Vagina (tissue), 2 donors: ENCODE results near the gene TBC1D7. TPM values are rescaled to one million over a fixed set of nuclear protein-coding genes. Genes with fewer than 3 reads are reported as not detected.

Source experiments
- DNase-seq, 2 donors: peaks; one replicate each; pipeline ENCODE4 v3.0.0-alpha.2; 2017; ENCODE audit errors: extremely low spot score in 2 of 2
- H3K27ac ChIP-seq: fragments of 200-600 bp; sonication (generic); one replicate; pipeline ENCODE4 v1.5.1; 2019
- H3K27me3 ChIP-seq: fragments of 200-600 bp; sonication (generic); one replicate; pipeline ENCODE4 v1.5.1; 2019
- H3K36me3 ChIP-seq, 2 donors: fragments of 200-600 bp; sonication (generic); one replicate each; pipeline ENCODE4 v1.5.1; 2017 to 2019
- H3K4me1 ChIP-seq: fragments of 200-600 bp; sonication (generic); one replicate; pipeline ENCODE4 v1.5.1; 2019
- H3K4me3 ChIP-seq, 2 donors: fragments of 200-600 bp; sonication (generic); 1 replicate in 1 of 2; 2 replicates in 1 of 2; pipeline ENCODE4 v1.5.1; 2016 to 2019
- H3K9me3 ChIP-seq: fragments of 200-600 bp; sonication (generic); one replicate; pipeline ENCODE4 v1.5.1; 2019
- POLR2A ChIP-seq, 2 donors: fragments of 450-650 bp; IDR thresholded peaks; one replicate each; pipeline ENCODE4 v1.6.1; 2017; ENCODE audit warnings: antibody characterized with exemption in 2 of 2, mild to moderate bottlenecking in 2 of 2, moderate library complexity in 2 of 2
- POLR2AphosphoS5 ChIP-seq, 2 donors: sonication (generic); formaldehyde crosslinking; IDR thresholded peaks; one replicate each; pipeline ENCODE4 v1.9.0; 2017; ENCODE audit warnings: antibody characterized with exemption in 2 of 2, mild to moderate bottlenecking in 2 of 2, low read depth in 1 of 2; ENCODE audit not compliant: insufficient read depth in 1 of 2
- intact Hi-C: fragments of 100-400 bp; cut with DNase I; formaldehyde crosslinking; loops from one replicate; pipeline ENCODE4 v1.15.1; 2023
- total RNA-seq: library from RNA; depleted of rRNA; stranded (reverse); fragments of >200 nt; gene quantifications from one replicate; pipeline ENCODE4 v1.2.3, GENCODE V29; 2016
- TF ChIP-seq, protein P1 (sequence below), 3 experiments: fragments of 450-650 bp in 2 of 3; fragments of 200-600 bp in 1 of 3; sonication (generic) in 1 of 3; IDR thresholded peaks; one replicate each; pipeline ENCODE4 v1.5.1; 2017 to 2019; ENCODE audit warnings: antibody characterized with exemption in 3 of 3, mild to moderate bottlenecking in 2 of 3, moderate library complexity in 2 of 3

Gene TBC1D7
- total RNA-seq, 1 donor from 2014 or later: 13.0 TPM

DNA sequence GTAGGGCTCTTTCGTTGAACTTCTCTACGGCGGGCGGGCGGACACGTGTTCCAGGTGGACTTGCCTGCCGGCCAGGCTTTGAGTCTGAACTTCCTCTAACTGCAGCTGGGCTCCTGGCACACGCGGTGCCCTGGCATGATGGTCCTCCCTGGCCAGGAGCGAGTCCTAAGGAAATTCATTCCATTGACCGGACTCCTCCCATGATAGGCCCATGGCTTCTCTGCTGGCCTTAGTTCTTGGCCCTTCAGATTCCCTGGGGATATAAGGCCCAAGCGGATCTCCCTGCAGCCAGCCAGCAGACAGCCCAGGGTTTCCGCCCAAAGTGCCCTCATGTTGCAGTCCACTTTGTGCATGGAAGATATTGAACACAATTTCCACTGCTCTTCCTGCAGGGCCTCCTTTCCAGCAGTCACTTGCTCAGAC lies 39.4 kb downstream of the TBC1D7 start:
- H3K9me3 ChIP-seq: peaks cover 12% of the 10 kb centered on the region
- H3K4me3 ChIP-seq: no peak overlapping the region
- H3K36me3 ChIP-seq: peaks cover 0 to 11% of the 10 kb centered on the region in 2 donors
- no peak for TF ChIP-seq POLR2AphosphoS5 (IDR thresholded peaks at IDR 0.05; ENCODE audit: insufficient read depth in 1 of 2, low read depth in 1 of 2)
- TF ChIP-seq, protein P1, sequence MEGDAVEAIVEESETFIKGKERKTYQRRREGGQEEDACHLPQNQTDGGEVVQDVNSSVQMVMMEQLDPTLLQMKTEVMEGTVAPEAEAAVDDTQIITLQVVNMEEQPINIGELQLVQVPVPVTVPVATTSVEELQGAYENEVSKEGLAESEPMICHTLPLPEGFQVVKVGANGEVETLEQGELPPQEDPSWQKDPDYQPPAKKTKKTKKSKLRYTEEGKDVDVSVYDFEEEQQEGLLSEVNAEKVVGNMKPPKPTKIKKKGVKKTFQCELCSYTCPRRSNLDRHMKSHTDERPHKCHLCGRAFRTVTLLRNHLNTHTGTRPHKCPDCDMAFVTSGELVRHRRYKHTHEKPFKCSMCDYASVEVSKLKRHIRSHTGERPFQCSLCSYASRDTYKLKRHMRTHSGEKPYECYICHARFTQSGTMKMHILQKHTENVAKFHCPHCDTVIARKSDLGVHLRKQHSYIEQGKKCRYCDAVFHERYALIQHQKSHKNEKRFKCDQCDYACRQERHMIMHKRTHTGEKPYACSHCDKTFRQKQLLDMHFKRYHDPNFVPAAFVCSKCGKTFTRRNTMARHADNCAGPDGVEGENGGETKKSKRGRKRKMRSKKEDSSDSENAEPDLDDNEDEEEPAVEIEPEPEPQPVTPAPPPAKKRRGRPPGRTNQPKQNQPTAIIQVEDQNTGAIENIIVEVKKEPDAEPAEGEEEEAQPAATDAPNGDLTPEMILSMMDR (IDR thresholded peaks at IDR 0.05): no peak
- H3K4me1 ChIP-seq: no peaks in the 10 kb centered on the region
- DNase-seq: no peak
- H3K27me3 ChIP-seq: no peaks in the 10 kb centered on the region
- intact Hi-C loops: no loop called here
- no peak overlapping the region for H3K27ac ChIP-seq

DNA sequence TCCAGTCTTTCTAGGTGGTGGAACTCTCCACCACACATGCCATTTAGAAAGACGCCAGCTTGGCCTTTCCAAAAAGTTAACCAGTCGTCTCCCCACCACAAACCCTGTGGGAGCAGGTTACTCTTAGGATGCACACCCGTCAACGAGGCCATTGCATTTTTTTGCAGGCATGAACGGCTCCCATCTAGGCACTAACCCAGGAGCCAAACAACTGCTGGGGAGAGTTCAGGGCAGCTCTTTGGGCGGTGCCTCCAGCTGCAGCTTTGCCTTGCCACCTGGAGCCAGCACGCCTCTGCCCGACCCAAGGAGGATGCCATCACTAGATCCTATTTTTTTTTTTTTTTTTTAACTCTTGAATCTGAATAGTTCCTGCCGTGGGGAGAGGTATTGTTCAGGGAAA lies 39.9 kb downstream of the TBC1D7 start:
- Histone ChIP-seq H3K27me3 (no peaks in the 10 kb centered on the region), H3K9me3 (peaks cover 12% of the 10 kb centered on the region), H3K4me3 (no peak overlapping the region), H3K27ac (no peak overlapping the region), H3K4me1 (no peaks in the 10 kb centered on the region), H3K36me3 (peaks cover 0 to 8% of the 10 kb centered on the region in 2 donors)
- TF ChIP-seq, protein P1 (IDR thresholded peaks at IDR 0.05): no peak
- TF ChIP-seq POLR2A (IDR thresholded peaks at IDR 0.05): no peak
- no peak for TF ChIP-seq POLR2AphosphoS5 (IDR thresholded peaks at IDR 0.05; ENCODE audit: insufficient read depth in 1 of 2, low read depth in 1 of 2)
- intact Hi-C loops: no loop called here
- no peak for DNase-seq

DNA sequence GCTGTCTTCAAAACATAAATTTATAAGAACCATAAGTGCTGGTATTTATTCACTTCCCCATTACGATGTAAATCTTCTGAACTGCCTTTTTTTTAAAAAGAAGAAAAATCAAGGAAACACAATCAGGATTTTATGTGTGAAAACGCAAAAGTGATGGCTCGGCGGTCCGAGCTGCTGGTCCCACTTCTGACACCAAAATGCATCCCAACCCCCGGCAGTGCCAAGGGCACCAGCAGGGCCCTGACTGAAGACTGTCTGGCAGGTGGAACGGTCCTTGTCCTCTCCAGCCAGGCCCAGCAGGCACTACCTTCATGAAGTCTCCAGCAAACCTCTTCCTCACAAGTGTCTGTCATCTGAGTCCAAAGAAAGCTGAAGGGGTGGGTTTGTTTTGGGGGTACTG lies 41.2 kb downstream of the TBC1D7 start:
- Histone ChIP-seq H3K27ac (no peak overlapping the region), H3K36me3 (peaks cover 0 to 8% of the 10 kb centered on the region in 2 donors), H3K9me3 (peaks cover 12% of the 10 kb centered on the region), H3K4me1 (no peaks in the 10 kb centered on the region), H3K4me3 (no peak overlapping the region), H3K27me3 (no peaks in the 10 kb centered on the region)
- DNase-seq: no peak
- intact Hi-C loops: no loop called here
- TF ChIP-seq POLR2AphosphoS5 (IDR thresholded peaks at IDR 0.05; ENCODE audit: insufficient read depth in 1 of 2, low read depth in 1 of 2) (no peak), POLR2A (IDR thresholded peaks at IDR 0.05) (no peak)
- TF ChIP-seq, protein P1 (IDR thresholded peaks at IDR 0.05): no peak

DNA sequence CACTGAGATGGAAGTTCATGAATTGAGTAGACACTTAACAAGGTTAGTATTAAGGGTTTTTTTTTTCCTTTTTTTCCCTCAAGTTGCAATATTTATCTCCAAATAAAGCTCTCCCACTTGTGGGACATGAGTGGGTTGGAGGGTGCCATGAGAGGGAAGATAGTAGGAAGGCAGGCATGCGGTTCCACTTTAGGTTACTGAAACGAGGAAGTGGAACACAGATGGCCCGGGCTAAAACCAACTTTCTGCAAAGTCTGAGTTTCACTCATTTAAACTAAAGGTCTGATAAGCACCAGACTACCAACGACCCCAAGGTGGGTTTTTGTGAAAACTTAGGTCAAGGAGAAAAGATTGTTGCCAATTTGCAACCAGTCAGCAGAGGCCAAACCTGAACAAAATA lies 42.2 kb downstream of the TBC1D7 start:
- Histone ChIP-seq H3K27me3 (no peaks in the 10 kb centered on the region), H3K36me3 (peaks cover 0 to 8% of the 10 kb centered on the region in 2 donors), H3K27ac (no peak overlapping the region), H3K4me1 (no peaks in the 10 kb centered on the region), H3K9me3 (peaks cover 12% of the 10 kb centered on the region), H3K4me3 (no peak overlapping the region)
- no peak for DNase-seq
- intact Hi-C loops: no loop called here
- no peak for TF ChIP-seq POLR2A (IDR thresholded peaks at IDR 0.05)
- TF ChIP-seq POLR2AphosphoS5 (IDR thresholded peaks at IDR 0.05; ENCODE audit: insufficient read depth in 1 of 2, low read depth in 1 of 2): no peak
- TF ChIP-seq, protein P1 (IDR thresholded peaks at IDR 0.05): no peak

DNA sequence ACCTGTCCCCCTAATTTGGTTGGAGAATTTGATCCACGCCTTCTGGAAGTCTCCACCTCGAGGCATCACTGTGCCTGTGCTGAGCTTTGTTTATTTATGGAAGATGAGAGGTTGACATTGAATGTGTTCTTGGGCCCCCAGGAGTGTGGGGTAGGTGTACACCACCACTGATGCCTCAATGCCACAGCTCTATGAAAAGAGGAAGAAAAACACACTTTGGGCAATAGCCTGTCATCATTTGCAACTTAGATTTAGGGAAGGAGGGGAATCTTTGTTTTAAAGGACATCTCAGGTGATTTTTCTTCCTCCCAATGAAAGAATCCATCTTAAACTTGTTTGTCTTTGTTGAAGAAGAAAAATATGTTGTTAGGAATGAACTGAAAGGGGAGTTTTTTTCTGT lies 42.6 kb downstream of the TBC1D7 start:
- Histone ChIP-seq H3K27ac (no peak overlapping the region), H3K9me3 (peaks cover 12% of the 10 kb centered on the region), H3K36me3 (peaks cover 0 to 8% of the 10 kb centered on the region in 2 donors), H3K27me3 (no peaks in the 10 kb centered on the region), H3K4me1 (no peaks in the 10 kb centered on the region), H3K4me3 (no peak overlapping the region)
- intact Hi-C loops: no loop called here
- TF ChIP-seq, protein P1 (IDR thresholded peaks at IDR 0.05): no peak
- no peak for TF ChIP-seq POLR2AphosphoS5 (IDR thresholded peaks at IDR 0.05; ENCODE audit: insufficient read depth in 1 of 2, low read depth in 1 of 2)
- no peak for TF ChIP-seq POLR2A (IDR thresholded peaks at IDR 0.05)
- no peak for DNase-seq
